Astrocyte (in vitro differentiated cells and primary cell): Measurements from ENCODE around the gene PDE7B. TPM values are rescaled to one million over a fixed set of nuclear protein-coding genes. Genes with fewer than 3 reads are reported as not detected.

Experiments used
- DNase-seq: peaks from one replicate; pipeline ENCODE4 v3.0.0-alpha.2; 2010; ENCODE audit warnings: low read depth
- FAIRE-seq: peaks from 2 replicates; lab custom pipeline; 2011; peaks lifted over from hg19 to GRCh38; lab: Jason Lieb, UNC
- H2AFZ ChIP-seq: 2 replicates; pipeline ENCODE4 v1.6.0; 2012; ENCODE audit warnings: low read depth, low read length, inconsistent platforms
- H3K27ac ChIP-seq: 2 replicates; pipeline ENCODE4 v1.5.1; 2011; ENCODE audit warnings: low read depth, low read length, inconsistent platforms
- H3K27me3 ChIP-seq: 2 replicates; pipeline ENCODE4 v1.6.0; 2011; ENCODE audit warnings: low read length, inconsistent platforms; ENCODE audit not compliant: insufficient read depth
- H3K36me3 ChIP-seq: 2 replicates; pipeline ENCODE4 v1.5.1; 2011; ENCODE audit warnings: low read length, inconsistent platforms; ENCODE audit not compliant: insufficient read depth
- H3K4me1 ChIP-seq: 2 replicates; pipeline ENCODE4 v1.5.1; 2011; ENCODE audit warnings: low read length, inconsistent platforms; ENCODE audit not compliant: insufficient read depth
- H3K4me2 ChIP-seq: 2 replicates; pipeline ENCODE4 v1.6.0; 2012; ENCODE audit warnings: low read length, inconsistent platforms
- H3K4me3 ChIP-seq: 2 replicates; pipeline ENCODE4 v1.5.1; 2011; ENCODE audit warnings: low read depth, mild to moderate bottlenecking, low read length, inconsistent platforms; ENCODE audit not compliant: insufficient read depth
- H3K79me2 ChIP-seq: 2 replicates; pipeline ENCODE4 v1.6.0; 2012; ENCODE audit warnings: mild to moderate bottlenecking, low read length, inconsistent platforms; ENCODE audit not compliant: insufficient read depth
- H3K9ac ChIP-seq: 2 replicates; pipeline ENCODE4 v1.6.0; 2012; ENCODE audit warnings: mild to moderate bottlenecking, low read length, inconsistent platforms
- H3K9me3 ChIP-seq: 2 replicates; pipeline ENCODE4 v1.5.1; 2012; ENCODE audit warnings: low read depth, mild to moderate bottlenecking, low read length, inconsistent platforms; ENCODE audit not compliant: insufficient read depth
- H4K20me1 ChIP-seq: 2 replicates; pipeline ENCODE4 v1.6.0; 2012; ENCODE audit warnings: low read length, inconsistent platforms; ENCODE audit not compliant: insufficient read depth
- H3K27ac Mint-ChIP-seq: one replicate; pipeline ENCODE4 v1.8.0; 2021; ENCODE audit warnings: mild to moderate bottlenecking, mixed read lengths; ENCODE audit not compliant: unreplicated experiment
- H3K27me3 Mint-ChIP-seq: one replicate; pipeline ENCODE4 v1.8.0; 2021; ENCODE audit warnings: low read depth, mixed read lengths; ENCODE audit not compliant: unreplicated experiment
- H3K36me3 Mint-ChIP-seq: one replicate; pipeline ENCODE4 v1.8.0; 2021; ENCODE audit warnings: low read depth, mixed read lengths; ENCODE audit not compliant: unreplicated experiment
- H3K4me1 Mint-ChIP-seq: one replicate; pipeline ENCODE4 v1.8.0; 2021; ENCODE audit warnings: low read depth, mixed read lengths; ENCODE audit not compliant: unreplicated experiment
- H3K4me3 Mint-ChIP-seq: one replicate; pipeline ENCODE4 v1.8.0; 2021; ENCODE audit warnings: mild to moderate bottlenecking, moderate library complexity, mixed read lengths; ENCODE audit not compliant: unreplicated experiment
- H3K9me3 Mint-ChIP-seq: one replicate; pipeline ENCODE4 v1.8.0; 2021; ENCODE audit warnings: mild to moderate bottlenecking, mixed read lengths; ENCODE audit not compliant: unreplicated experiment
- CTCF ChIP-seq: IDR thresholded peaks from 2 replicates; pipeline ENCODE4 v1.5.1; 2011; ENCODE audit warnings: low read depth, mild to moderate bottlenecking, inconsistent platforms, low read length, moderate library complexity; ENCODE audit not compliant: insufficient read depth
- EZH2 ChIP-seq: IDR thresholded peaks from 2 replicates; pipeline ENCODE4 v1.6.1; 2012; ENCODE audit warnings: mild to moderate bottlenecking, low read length, inconsistent platforms; ENCODE audit not compliant: insufficient read depth
- total RNA-seq: library from RNA; stranded (reverse); gene quantifications from 2 replicates; pipeline ENCODE4 v1.2.1, GENCODE V29; 2021

PDE7B gene
- total RNA-seq, 1 donor from 2014 or later = 0.27 TPM

GRCh38 chr6:136181861-136182260, 330.4 kb downstream of the PDE7B start:
- DNase-seq (no peak), FAIRE-seq (no peak)
- no peaks in the 10 kb centered on the region for H3K36me3 Mint-ChIP-seq
- Histone ChIP-seq H3K9me3 (no peaks in the 10 kb centered on the region), H3K36me3 (no peaks in the 10 kb centered on the region), H3K9ac (no peak overlapping the region), H3K4me1 (no peaks in the 10 kb centered on the region), H4K20me1 (no peaks in the 10 kb centered on the region), H3K79me2 (no peaks in the 10 kb centered on the region), H2AFZ (no peak overlapping the region), H3K27me3 (no peaks in the 10 kb centered on the region), H3K4me2 (no peak overlapping the region), H3K27ac (no peak overlapping the region), H3K4me3 (no peak overlapping the region)
- no peaks in the 10 kb centered on the region for H3K9me3 Mint-ChIP-seq
- no peaks in the 10 kb centered on the region for H3K4me1 Mint-ChIP-seq
- no peak for TF ChIP-seq CTCF
- no peak for TF ChIP-seq EZH2
- peaks cover 3% of the 10 kb centered on the region for H3K27me3 Mint-ChIP-seq
- no peak overlapping the region for H3K27ac Mint-ChIP-seq
- H3K4me3 Mint-ChIP-seq = no peak overlapping the region

DNA sequence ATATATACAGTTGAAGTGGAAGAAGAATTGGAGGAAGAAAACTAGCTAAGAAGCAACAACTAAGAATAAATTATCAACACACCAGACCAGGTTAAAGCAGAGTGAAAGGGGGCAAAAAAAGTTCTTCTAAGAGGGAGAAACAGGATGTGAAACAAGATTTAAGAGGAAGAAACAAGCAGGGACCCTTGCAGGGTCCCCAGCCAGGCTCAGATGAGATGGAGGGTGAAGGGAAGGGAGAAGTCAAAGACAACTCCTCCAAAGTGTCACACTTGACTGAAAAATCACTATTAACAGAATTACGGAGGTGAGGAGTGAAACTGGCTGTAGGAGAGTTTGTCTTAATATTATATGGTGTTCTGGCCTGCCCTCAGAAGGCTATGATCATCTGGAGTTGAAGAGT, 333.2 kb downstream of the PDE7B start:
- DNase-seq = no peak
- no peak overlapping the region for H3K4me3 ChIP-seq
- Mint-ChIP-seq H3K27ac (no peak overlapping the region), H3K36me3 (no peaks in the 10 kb centered on the region), H3K4me3 (no peak overlapping the region), H3K27me3 (peaks cover 3% of the 10 kb centered on the region), H3K9me3 (no peaks in the 10 kb centered on the region), H3K4me1 (no peaks in the 10 kb centered on the region)
- TF ChIP-seq EZH2 = no peak
- TF ChIP-seq CTCF = no peak
- H3K9ac ChIP-seq = no peak overlapping the region
- no peaks in the 10 kb centered on the region for H3K27me3 ChIP-seq
- no peak overlapping the region for H3K4me2 ChIP-seq
- no peaks in the 10 kb centered on the region for H3K36me3 ChIP-seq
- H3K4me1 ChIP-seq = no peaks in the 10 kb centered on the region
- no peaks in the 10 kb centered on the region for H3K9me3 ChIP-seq
- no peak overlapping the region for H2AFZ ChIP-seq
- no peak for FAIRE-seq
- H3K79me2 ChIP-seq = no peaks in the 10 kb centered on the region
- no peak overlapping the region for H3K27ac ChIP-seq
- no peaks in the 10 kb centered on the region for H4K20me1 ChIP-seq

DNA sequence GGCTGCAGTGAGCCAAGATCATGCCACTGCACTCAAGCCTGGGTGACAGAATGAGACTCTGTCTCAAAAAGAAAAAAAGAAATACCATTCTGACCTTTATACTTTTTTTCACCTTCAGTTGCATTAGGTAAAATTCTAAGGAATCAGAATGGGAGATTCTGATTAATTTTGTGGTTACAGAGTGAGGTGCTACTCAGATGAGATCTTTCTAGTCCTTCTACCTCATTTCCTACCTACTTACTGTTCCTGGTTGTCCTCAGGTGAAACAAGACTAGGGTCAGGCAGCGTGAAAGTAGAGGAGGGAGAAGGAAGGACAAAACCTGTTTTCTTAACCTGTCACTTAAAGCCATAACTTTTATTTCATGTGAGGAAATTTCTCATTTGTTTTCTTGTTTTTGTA, 334.9 kb downstream of the PDE7B start:
- H3K4me2 ChIP-seq = no peak overlapping the region
- no peak overlapping the region for H2AFZ ChIP-seq
- no peaks in the 10 kb centered on the region for H3K79me2 ChIP-seq
- no peaks in the 10 kb centered on the region for H3K36me3 ChIP-seq
- Mint-ChIP-seq H3K36me3 (no peaks in the 10 kb centered on the region), H3K9me3 (no peaks in the 10 kb centered on the region), H3K27ac (no peak overlapping the region), H3K27me3 (peaks cover 3% of the 10 kb centered on the region), H3K4me3 (no peak overlapping the region), H3K4me1 (no peaks in the 10 kb centered on the region)
- H3K9ac ChIP-seq = no peak overlapping the region
- no peaks in the 10 kb centered on the region for H3K9me3 ChIP-seq
- no peak overlapping the region for H3K27ac ChIP-seq
- DNase-seq (no peak), FAIRE-seq (no peak)
- H3K4me1 ChIP-seq = no peaks in the 10 kb centered on the region
- no peaks in the 10 kb centered on the region for H4K20me1 ChIP-seq
- TF ChIP-seq EZH2 = no peak
- no peak for TF ChIP-seq CTCF
- H3K4me3 ChIP-seq = no peak overlapping the region
- H3K27me3 ChIP-seq = no peaks in the 10 kb centered on the region
